Osteoblast (primary cell): ENCODE results near the gene ZCCHC4. TPM values are rescaled to one million over a fixed set of nuclear protein-coding genes. Genes with fewer than 3 reads are reported as not detected.

Experiments used
- DNase-seq: peaks from one replicate; pipeline ENCODE4 v3.0.0; 2011; ENCODE audit warnings: low spot score, mixed read lengths; ENCODE audit not compliant: insufficient read length; ENCODE audit errors: missing footprints
- H2AFZ ChIP-seq: 2 replicates; pipeline ENCODE4 v1.6.0; 2011; ENCODE audit warnings: mild to moderate bottlenecking, low read length
- H3K27ac ChIP-seq: 2 replicates; pipeline ENCODE4 v1.5.1; 2011; ENCODE audit warnings: mild to moderate bottlenecking, low read depth, low read length, moderate library complexity
- H3K27me3 ChIP-seq: 2 replicates; pipeline ENCODE4 v1.6.0; 2012; ENCODE audit warnings: mild to moderate bottlenecking, control low read depth, inconsistent platforms, low read length, moderate library complexity; ENCODE audit not compliant: insufficient read depth
- H3K36me3 ChIP-seq: 2 replicates; pipeline ENCODE4 v1.5.1; 2011; ENCODE audit warnings: mild to moderate bottlenecking, low read length, control low read depth, moderate library complexity; ENCODE audit not compliant: insufficient read depth
- H3K4me1 ChIP-seq: 2 replicates; pipeline ENCODE4 v1.5.1; 2011; ENCODE audit warnings: mild to moderate bottlenecking, low read length, control low read depth, moderate library complexity; ENCODE audit not compliant: insufficient read depth
- H3K4me2 ChIP-seq: 2 replicates; pipeline ENCODE4 v1.6.0; 2011; ENCODE audit warnings: mild to moderate bottlenecking, low read length; ENCODE audit not compliant: insufficient read depth
- H3K4me3 ChIP-seq: fragments of 200-600 bp; sonication (generic); 3 replicates; pipeline ENCODE4 v1.5.1; 2012; ENCODE audit warnings: mild to moderate bottlenecking, low read length, inconsistent platforms; ENCODE audit not compliant: insufficient read depth
- H3K79me2 ChIP-seq: 2 replicates; pipeline ENCODE4 v1.6.0; 2012; ENCODE audit warnings: mild to moderate bottlenecking, low read length, control low read depth, inconsistent platforms; ENCODE audit not compliant: insufficient read depth
- H3K9me3 ChIP-seq: 2 replicates; pipeline ENCODE4 v1.5.1; 2011; ENCODE audit warnings: low read depth, low read length, control low read depth
- H4K20me1 ChIP-seq: 2 replicates; pipeline ENCODE4 v1.6.0; 2012; ENCODE audit warnings: mild to moderate bottlenecking, low read length, control low read depth; ENCODE audit not compliant: insufficient read depth
- CTCF ChIP-seq: IDR thresholded peaks from 2 replicates; pipeline ENCODE4 v1.5.1; 2011; ENCODE audit warnings: mild to moderate bottlenecking, low read depth, low read length, moderate library complexity; ENCODE audit errors: extremely low read depth
- total RNA-seq: library from RNA; depleted of rRNA; stranded (reverse); fragments of >200 nt; gene quantifications from 2 replicates; pipeline ENCODE4 v1.2.3, GENCODE V29; 2012

The ZCCHC4 gene
- total RNA-seq, 1 donor = 13.4 TPM

- no peak for TF ChIP-seq CTCF
- Histone ChIP-seq H4K20me1 (no peaks in the 10 kb centered on the region), H2AFZ (no peak overlapping the region), H3K4me2 (no peak overlapping the region), H3K9me3 (no peaks in the 10 kb centered on the region), H3K27me3 (peaks cover 3% of the 10 kb centered on the region), H3K27ac (no peak overlapping the region), H3K4me3 (no peak overlapping the region), H3K4me1 (peaks cover 13% of the 10 kb centered on the region), H3K36me3 (no peaks in the 10 kb centered on the region), H3K79me2 (no peaks in the 10 kb centered on the region)
- DNase-seq = no peak
Observed at GRCh38 chr4:25306518-25307057, 6.0 kb upstream of the ZCCHC4 start.

GRCh38 chr4:25307596-25307995 is 5.0 kb upstream of the ZCCHC4 start:
- H3K79me2 ChIP-seq = no peaks in the 10 kb centered on the region
- peaks cover 3% of the 10 kb centered on the region for H3K27me3 ChIP-seq
- H2AFZ ChIP-seq = peak overlapping the region; percentile 93
- H3K4me3 ChIP-seq = peak overlapping the region; percentile 25
- no peaks in the 10 kb centered on the region for H4K20me1 ChIP-seq
- no peak for TF ChIP-seq CTCF
- no peaks in the 10 kb centered on the region for H3K36me3 ChIP-seq
- H3K4me2 ChIP-seq = peak overlapping the region; percentile 60
- no peak overlapping the region for H3K27ac ChIP-seq
- no peaks in the 10 kb centered on the region for H3K9me3 ChIP-seq
- no peak for DNase-seq
- H3K4me1 ChIP-seq = peaks cover 13% of the 10 kb centered on the region

GRCh38 chr4:25308306-25308705 is 4.3 kb upstream of the ZCCHC4 start:
- H3K27ac ChIP-seq = no peak overlapping the region
- peak overlapping the region; percentile 93 for H2AFZ ChIP-seq
- peaks cover 2% of the 10 kb centered on the region for H3K79me2 ChIP-seq
- no peaks in the 10 kb centered on the region for H3K36me3 ChIP-seq
- no peak overlapping the region for H3K4me2 ChIP-seq
- peaks cover 3% of the 10 kb centered on the region for H3K27me3 ChIP-seq
- no peak overlapping the region for H3K4me3 ChIP-seq
- no peak for DNase-seq
- H3K4me1 ChIP-seq = peaks cover 17% of the 10 kb centered on the region
- no peaks in the 10 kb centered on the region for H3K9me3 ChIP-seq
- no peak for TF ChIP-seq CTCF
- H4K20me1 ChIP-seq = no peaks in the 10 kb centered on the region

DNA sequence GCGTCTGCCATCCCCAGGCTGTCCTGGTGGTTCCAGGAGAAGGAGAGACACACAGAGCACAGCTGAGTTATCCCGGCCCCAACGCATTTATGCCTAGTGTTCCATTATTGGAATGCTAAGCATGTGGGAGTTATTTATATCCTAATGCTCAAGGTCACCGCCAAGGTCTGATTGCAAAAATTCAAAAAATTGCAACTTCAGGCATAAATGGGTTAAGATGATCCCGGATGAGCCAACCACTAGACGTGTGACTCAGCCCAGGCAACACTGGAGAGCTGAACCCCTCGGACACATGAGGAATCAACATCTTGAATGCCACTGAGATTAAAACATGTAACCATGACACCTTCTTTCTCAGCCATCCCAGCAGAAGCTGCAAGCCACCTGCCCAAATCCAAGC is 3.8 kb upstream of the ZCCHC4 start:
- Histone ChIP-seq H3K36me3 (no peaks in the 10 kb centered on the region), H3K27ac (no peak overlapping the region), H3K4me1 (peaks cover 22% of the 10 kb centered on the region), H3K79me2 (peaks cover 7% of the 10 kb centered on the region), H3K4me2 (no peak overlapping the region), H4K20me1 (no peaks in the 10 kb centered on the region), H2AFZ (peak overlapping the region; percentile 37), H3K27me3 (peaks cover 3% of the 10 kb centered on the region), H3K9me3 (no peaks in the 10 kb centered on the region), H3K4me3 (no peak overlapping the region)
- no peak for TF ChIP-seq CTCF
- peak; percentile 49 for DNase-seq
